Testis (tissue), 3 donors: ENCODE results near the gene ELMO1. TPM values are rescaled to one million over a fixed set of nuclear protein-coding genes. Genes with fewer than 3 reads are reported as not detected.

ENCODE experiments used
- DNase-seq: peaks from one replicate; pipeline ENCODE4 v3.0.0-alpha.2; 2019
- H3K27ac ChIP-seq, 2 donors: fragments of 200-600 bp; sonication (generic); one replicate each; pipeline ENCODE4 v1.5.1; 2019
- H3K27me3 ChIP-seq: fragments of 200-600 bp; sonication (generic); one replicate; pipeline ENCODE4 v1.5.1; 2019
- H3K36me3 ChIP-seq: fragments of 200-600 bp; sonication (generic); one replicate; pipeline ENCODE4 v1.5.1; 2017; ENCODE audit warnings: low read depth; ENCODE audit errors: missing control alignments
- H3K4me1 ChIP-seq: fragments of 200-600 bp; sonication (generic); one replicate; pipeline ENCODE4 v1.5.1; 2019
- H3K4me3 ChIP-seq, 2 donors: fragments of 200-600 bp; sonication (generic); one replicate each; pipeline ENCODE4 v1.5.1; 2017 to 2019
- H3K9me3 ChIP-seq: fragments of 200-600 bp; sonication (generic); one replicate; pipeline ENCODE4 v1.5.1; 2017
- CTCF ChIP-seq, 3 experiments: fragments of 450-650 bp in 2 of 3; fragments of 200-600 bp in 1 of 3; sonication (generic) in 1 of 3; IDR thresholded peaks; one replicate each; pipeline ENCODE4 v1.5.1; 2016 to 2019; ENCODE audit warnings: antibody characterized with exemption in 3 of 3, mild to moderate bottlenecking in 2 of 3, moderate library complexity in 1 of 3
- POLR2A ChIP-seq: fragments of 450-650 bp; IDR thresholded peaks from one replicate; pipeline ENCODE4 v1.6.1; 2017; ENCODE audit warnings: antibody characterized with exemption, mild to moderate bottlenecking, moderate library complexity
- WGBS, 2 donors: methylation state at CpG; one replicate each; pipeline ENCODE4 v1.1.5; 2018; 5-methylcytosine and 5-hydroxymethylcytosine counted together
- intact Hi-C: fragments of 100-400 bp; cut with DNase I; formaldehyde crosslinking; loops from one replicate; pipeline ENCODE4 v1.15.1; 2023; ENCODE audit warnings: low total_unique reads
- polyA plus RNA-seq: library from polyadenylated mRNA; stranded (reverse); fragments of 350-450 nt; fragmentation: Illumina TruSeq; extraction: RNeasy Lipid Tissue Mini Kit (QIAGEN cat#74804); gene quantifications from one replicate; pipeline ENCODE4 v1.2.3, GENCODE V29; 2014; ENCODE audit warnings: low read depth, low replicate concordance; ENCODE audit not compliant: insufficient read depth
- total RNA-seq, 2 donors: library from RNA; depleted of rRNA; stranded (reverse); fragments of >200 nt; gene quantifications; one replicate each; pipeline ENCODE4 v1.2.3, GENCODE V29; 2016

ELMO1 gene
- total and polyA plus RNA-seq, 3 donors from 2014 or later: 12.9 to 47.2 (median 36.5) TPM

DNA sequence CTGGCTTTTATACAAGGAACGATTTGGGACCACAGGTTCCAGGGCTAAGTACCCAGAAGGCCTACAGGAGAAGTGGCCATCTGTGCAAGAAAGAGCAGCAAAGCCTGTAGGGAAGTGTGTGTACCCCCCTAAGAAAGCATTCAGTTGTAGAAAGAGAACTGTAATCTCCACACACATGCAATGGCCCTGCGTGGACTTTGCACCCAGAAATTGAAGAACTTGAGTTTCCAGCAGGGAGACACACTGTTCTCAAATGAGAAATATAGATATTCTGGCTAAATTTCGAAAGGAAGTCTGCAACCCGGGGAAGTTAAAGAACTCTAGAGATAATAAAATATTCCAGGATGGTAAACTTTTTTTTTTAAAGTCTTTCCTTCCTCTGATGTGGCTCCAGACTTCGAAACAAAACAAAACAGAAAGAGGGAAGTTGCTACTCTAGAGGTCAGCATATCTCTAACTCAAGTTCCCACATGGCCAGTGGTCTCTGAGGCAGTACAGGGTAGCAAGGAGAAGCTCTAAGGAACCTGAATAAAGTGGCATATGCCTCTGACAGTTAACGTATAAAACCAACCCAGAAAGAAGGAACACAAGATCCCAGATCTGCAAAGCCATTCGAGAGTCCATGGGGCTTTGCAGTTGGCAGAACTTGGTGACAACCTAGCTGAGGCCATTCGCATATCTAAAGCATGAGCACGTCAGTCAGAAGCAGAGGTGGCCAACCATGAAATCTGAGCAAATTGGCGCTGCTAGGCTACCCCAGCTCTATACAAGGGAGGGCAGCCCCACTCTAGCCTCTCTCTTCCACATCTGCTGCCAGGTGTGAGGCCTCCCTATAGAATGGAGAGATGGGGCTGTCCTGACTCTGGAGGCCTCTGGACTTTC, 56.6 kb downstream of the ELMO1 start:
- H3K4me3 ChIP-seq: no peak overlapping the region
- no peak overlapping the region for H3K27ac ChIP-seq
- intact Hi-C loops: no loop called here
- H3K9me3 ChIP-seq: no peaks in the 10 kb centered on the region
- WGBS, 2 donors: 69 to 70% methylated on average over 9 to 10 of the region's 10 CpGs
- no peak for TF ChIP-seq CTCF (IDR thresholded peaks at IDR 0.05)
- no peak for TF ChIP-seq POLR2A
- no peaks in the 10 kb centered on the region for H3K36me3 ChIP-seq
- DNase-seq: no peak
- H3K4me1 ChIP-seq: no peaks in the 10 kb centered on the region
- H3K27me3 ChIP-seq: no peaks in the 10 kb centered on the region

DNA sequence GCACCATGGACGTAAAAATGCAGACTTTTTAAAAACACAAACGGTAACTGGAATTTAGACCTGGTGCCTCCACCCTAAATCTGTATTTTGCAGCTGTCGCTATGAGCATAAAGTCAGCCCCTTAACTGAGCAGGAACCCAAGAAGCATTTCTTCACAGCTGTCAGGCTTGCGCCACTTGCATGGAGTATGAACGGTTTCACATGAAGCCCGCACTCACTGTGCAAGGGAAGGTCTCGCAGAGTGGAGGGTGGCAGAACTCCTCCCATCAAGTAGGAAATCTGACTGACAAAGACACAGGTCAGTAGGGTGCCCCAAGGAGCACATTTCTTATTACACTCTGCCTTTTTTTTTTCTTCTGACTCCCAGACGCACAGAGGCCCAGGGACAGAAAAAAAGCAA, 58.5 kb downstream of the ELMO1 start:
- DNase-seq: no peak
- intact Hi-C loops: no loop called here

GRCh38 chr7:37388811-37389210, 59.9 kb downstream of the ELMO1 start:
- TF ChIP-seq CTCF (IDR thresholded peaks at IDR 0.05) (no peak), POLR2A (no peak)
- H3K4me1 ChIP-seq: no peaks in the 10 kb centered on the region
- 72% methylated on average over 4 of the region's 4 CpGs for WGBS, 2 donors
- H3K4me3 ChIP-seq: no peak overlapping the region
- no peaks in the 10 kb centered on the region for H3K36me3 ChIP-seq
- intact Hi-C loops: no loop called here
- no peak overlapping the region for H3K27ac ChIP-seq
- no peaks in the 10 kb centered on the region for H3K27me3 ChIP-seq
- H3K9me3 ChIP-seq: no peaks in the 10 kb centered on the region
- no peak for DNase-seq

More for the DNA sequence above, 58.5 kb downstream of the ELMO1 start:
- Histone ChIP-seq H3K9me3 (no peaks in the 10 kb centered on the region), H3K36me3 (no peaks in the 10 kb centered on the region), H3K27me3 (no peaks in the 10 kb centered on the region), H3K4me3 (no peak overlapping the region), H3K27ac (no peak overlapping the region), H3K4me1 (no peaks in the 10 kb centered on the region)
- TF ChIP-seq CTCF (IDR thresholded peaks at IDR 0.05): no peak
- TF ChIP-seq POLR2A: no peak
- WGBS, 2 donors: 89 to 91% methylated on average over 8 of the region's 8 CpGs

- TF ChIP-seq POLR2A: no peak
- no peak for TF ChIP-seq CTCF (IDR thresholded peaks at IDR 0.05)
- H3K9me3 ChIP-seq: no peaks in the 10 kb centered on the region
- 77 to 91% methylated on average over 6 of the region's 6 CpGs for WGBS, 2 donors
- DNase-seq: no peak
- intact Hi-C loops: no loop called here
- H3K4me3 ChIP-seq: no peak overlapping the region
- no peaks in the 10 kb centered on the region for H3K4me1 ChIP-seq
- H3K27me3 ChIP-seq: no peaks in the 10 kb centered on the region
- H3K27ac ChIP-seq: no peak overlapping the region
- no peaks in the 10 kb centered on the region for H3K36me3 ChIP-seq
Observed at GRCh38 chr7:37385787-37386186, 62.9 kb downstream of the ELMO1 start.
